HG02884 (cell line): ENCODE data around the gene CCDC9B.

Source experiments
- ATAC-seq: cut with Tn5 transposase; IDR thresholded peaks from one replicate; pipeline ENCODE4 v1.9.1; 2021; ENCODE audit warnings: mild to moderate bottlenecking, moderate library complexity; ENCODE audit not compliant: unreplicated experiment

The CCDC9B gene

DNA sequence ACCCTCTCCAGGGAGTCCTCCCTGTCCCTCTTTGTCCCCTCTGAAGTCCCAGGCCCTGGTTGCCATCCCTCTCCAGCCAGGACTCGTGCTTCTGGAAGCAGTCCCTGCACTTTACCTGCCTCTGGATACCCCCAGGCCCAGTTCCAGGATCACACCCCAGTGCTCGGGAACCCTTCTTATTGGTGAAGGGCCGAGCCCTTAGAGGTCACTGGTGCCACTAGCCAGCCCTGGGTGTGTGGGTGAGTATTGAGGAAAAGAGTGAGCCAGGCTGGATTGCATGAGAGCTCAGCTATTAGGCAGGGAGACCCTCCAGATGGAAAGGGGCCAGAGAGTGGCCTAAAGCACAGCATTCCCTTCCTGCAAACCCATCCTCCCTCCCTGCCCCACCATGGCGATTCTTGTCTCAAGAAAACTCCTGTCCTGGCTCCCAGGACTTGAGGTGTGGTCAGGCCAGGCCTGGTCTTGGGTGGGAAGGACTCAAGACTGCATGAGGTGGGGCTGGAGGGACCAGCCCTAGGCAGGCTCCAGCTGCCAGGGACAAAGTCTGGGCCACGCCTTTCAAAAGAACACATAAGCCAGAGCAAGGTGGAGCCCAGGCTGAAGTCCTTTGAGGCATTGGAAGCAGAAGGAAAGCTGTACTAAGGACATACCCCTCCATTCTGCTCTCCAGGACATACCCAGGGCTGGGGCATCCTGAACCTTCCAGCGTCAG lies 5.3 kb upstream of the CCDC9B start:
- no peak for ATAC-seq

DNA sequence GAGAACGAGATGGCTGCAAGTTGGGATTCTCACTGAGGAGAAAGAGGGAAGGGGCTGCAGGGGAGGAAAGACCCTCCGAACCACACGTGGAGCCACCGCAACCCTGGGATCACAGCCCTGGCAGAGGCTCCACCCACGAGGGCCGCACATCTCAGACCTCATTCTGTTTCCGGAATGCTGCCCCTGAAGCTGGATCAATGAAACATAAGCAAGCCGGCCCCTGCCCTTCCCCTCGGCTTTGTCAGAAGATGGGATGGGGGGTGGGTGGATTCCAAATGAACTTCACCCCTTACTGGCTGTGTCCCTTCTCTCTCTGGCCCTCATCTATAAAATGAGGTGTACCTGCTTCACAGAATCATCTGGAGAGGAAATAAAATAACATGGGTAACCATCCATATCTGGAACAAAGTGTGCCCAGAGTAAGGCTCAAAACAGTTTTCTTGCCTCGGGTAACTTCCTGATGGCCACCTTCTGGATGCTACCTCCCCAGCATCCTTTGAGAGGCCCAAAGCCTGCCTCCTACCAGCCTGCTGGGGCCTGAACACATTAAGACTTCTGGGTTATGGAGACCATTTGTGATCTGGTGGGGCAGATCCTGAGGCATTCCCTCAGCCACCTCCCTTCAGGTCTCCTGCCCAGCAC lies 4.6 kb upstream of the CCDC9B start:
- no peak for ATAC-seq

DNA sequence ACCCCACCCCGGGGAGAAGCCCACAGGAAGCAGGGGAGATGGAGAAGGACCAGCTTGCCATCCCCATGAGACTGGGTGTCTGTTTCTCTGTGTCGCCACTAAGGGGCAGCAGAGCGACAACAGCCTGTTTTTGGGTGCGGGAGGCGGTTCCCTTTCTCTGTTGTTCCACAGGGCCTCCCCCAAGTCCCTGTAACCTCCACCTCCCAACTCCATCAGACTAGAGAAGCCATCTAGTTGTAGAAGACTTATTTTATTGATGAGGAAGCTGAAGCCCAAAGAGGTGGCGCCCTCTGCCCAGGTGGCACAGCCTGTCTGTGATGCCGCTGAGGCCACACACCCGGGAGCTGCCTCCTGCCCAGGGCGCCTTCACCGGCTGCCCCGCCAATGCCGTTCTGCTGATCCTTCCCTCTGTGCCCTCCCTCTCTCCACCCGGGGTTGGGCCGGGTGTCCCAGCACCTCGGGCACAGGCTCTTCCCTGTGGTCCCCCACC lies 3.9 kb upstream of the CCDC9B start:
- ATAC-seq, result no peak

DNA sequence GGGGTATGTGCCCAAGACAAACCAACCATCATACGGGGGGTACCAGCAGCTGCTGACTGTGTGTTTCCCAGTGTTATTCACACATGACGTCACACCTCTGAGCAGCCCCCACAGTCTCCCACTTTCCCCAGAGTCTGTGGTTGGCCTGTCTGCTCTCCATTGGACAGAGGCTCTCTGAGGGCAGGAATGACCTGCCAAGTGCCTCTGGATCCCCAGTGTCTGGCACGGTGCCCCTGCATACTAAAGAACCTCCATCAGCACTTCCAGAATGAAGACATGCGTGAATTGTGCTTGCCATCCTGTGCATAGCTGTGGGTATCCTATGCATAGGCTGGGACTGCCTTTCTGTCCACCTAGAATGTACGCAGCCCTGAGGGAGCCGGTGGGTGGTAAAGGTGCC lies 3.5 kb upstream of the CCDC9B start:
- no peak for ATAC-seq

DNA sequence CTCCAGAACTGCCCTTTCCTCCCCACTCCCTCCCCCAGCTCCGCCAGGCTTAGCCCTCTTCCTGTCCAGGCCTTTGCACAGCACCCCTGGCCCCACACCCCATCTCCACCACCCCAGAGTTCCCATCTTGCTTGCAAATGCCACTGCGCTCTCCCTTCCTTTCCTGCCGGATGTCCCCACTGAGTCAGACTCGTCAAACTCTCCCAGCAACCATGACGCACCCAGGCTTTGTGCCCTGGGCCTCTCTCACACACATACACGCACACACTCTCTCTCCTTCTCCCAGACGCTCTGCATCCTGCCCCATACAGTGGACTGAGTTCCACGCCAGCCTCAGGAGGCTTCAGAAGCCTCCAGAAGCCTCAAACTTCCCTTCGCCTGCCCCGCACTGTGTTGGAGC lies 2.8 kb upstream of the CCDC9B start:
- ATAC-seq, result no peak

DNA sequence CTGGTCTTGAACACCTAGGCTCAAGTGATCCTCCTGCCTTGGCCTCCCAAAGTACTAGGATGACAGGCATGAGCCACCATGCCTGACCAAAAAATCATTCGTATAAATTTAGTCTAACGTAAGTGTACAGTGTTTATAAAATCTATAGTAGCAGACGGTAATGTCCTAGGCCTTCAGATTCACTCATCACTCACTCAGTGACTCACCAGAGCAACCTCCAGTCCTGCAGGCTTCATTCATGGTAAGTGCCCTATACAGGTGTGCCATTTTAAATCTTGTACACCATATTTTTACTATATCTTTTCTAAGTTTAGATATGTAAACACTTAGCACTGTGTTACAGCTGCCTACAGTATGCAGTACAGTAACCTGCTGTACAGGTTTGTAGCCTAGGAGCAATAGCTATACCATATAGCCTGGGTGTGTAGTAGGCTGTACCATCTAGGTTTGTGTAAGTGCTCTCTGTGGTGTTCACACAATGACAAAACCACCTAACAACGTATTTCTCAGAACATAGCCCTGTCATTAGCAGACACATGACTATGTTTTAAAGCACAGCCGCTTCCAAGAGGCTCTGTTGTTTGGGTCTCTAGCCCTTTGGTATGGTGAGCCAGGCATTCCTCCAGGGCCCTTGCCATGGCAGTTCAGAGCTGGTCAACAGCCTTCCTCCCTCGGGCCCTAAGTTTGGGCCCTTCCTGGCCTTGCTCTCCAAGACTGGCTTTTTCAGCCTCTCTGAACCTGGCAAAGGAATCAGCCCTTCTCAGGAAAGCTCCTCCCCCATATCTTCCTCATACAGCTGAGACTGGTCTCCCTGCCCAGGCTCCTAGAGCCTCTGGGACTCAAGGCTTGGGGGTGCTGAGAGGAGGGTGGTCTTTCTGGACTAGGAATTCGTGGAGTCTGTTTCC lies 1.9 kb upstream of the CCDC9B start:
- no peak for ATAC-seq

DNA sequence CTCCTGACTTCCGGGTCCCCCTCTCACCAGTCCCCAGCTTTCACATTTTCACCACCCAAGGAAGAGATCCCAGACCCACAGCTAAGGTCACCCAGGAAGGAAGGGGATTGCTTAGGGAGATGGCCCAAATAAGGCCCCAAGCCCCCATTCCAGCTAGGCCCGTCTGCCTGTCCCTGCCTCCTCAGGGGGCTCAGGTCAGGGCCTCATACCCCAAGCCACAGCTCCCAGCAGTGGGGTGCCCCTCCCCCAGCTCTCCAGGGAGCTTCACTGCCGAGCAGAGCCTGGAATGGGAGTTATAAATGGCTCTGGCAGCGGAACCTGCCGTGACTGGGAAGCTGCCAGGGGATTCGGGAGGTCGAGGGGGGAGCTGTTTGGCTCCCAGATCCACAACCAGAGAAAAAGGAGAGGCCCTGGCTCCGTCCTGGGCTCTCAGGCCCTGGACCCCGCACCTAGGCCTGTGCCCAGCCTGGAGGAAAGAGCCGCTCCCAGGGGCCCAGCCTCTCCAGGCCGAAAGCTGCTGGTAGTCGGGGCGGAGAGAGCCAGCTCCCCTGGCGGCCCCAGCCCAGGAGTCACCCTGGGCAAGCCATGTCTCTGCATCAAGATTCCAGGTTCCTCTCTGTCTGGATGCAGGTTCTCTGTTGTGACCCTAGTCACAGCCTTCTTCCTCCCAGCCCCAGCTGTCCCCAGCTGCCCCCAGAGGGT lies 550 bp downstream of the CCDC9B start:
- no peak for ATAC-seq

DNA sequence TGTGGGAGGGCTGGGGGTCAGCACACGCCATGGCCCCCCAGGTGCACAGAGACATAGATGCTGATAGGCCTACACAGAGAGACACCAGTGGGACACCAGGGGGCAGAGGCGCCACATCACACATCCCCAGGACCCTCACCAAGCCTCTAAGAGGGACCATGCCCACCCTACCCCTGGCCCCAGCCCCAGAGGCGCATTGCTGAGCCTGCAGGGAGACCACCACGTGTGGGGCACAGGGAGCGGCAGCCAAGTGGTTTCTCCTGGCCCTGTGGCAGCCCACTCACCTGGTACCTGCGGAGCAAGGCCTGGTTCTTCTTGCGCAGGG lies 1.2 kb downstream of the CCDC9B start:
- ATAC-seq, result no peak

DNA sequence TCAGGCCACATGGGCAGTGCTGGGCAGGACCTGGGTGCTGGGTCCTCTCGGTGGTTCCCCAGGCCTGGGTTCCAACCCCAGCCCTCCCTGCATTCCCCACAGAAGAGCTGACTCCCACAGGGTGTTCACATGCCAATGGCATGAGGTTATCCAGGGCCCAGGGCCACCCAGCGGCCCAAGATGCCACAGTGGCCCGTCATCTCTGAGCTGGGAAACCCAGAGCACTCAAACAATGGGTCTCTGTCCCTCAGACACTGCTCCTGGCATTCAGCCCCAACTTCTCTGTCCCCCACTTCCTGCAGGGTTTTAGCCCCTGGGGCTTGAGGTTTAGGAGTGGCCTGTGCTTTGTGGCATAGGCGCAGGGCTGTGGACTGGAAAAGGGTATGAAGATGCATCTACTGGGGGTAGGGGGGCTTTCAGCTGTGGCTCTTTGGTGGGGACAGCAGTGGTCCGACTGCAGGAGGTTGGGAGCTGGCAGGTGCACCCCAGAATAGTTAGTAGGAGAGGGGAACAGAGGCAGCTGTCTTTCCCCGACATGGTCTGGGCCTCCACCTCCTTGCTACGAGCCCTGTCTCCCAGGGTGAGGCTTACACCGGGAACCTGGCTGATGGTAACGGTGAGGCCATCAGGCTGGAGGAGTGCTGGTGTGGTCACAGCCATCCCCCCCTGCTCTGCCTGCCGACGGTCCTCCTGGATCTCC lies 1.7 kb downstream of the CCDC9B start:
- no peak for ATAC-seq

DNA sequence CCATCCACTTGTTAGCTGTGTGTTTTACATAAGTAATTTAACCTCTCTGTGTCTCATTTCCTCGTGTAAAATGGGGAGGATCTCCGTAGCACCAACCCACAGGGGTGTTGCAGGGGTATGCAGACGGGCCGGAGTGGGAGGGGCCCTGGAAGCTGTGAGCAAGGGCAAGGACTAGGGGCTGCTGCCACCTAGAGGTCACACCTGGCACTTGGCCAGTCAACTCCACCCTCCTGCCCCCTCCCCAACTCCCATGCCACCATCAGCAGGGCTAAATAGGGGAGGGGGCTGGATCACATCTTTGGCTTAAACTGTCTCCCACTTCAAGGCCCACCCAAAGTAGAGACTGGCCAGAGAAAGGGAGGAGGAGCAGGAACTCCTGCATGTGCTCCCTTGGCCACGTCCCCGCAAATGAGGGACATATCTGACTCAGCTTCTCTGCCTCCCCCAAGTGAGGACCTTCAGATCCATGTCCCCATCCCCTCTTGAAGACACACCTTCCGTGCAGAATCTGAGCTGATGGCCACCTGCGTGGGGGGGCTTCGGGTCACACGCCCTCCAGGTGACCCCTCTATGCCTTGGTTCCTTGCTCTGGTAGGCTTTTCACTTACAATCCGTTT lies 2.6 kb downstream of the CCDC9B start:
- ATAC-seq, result no peak

DNA sequence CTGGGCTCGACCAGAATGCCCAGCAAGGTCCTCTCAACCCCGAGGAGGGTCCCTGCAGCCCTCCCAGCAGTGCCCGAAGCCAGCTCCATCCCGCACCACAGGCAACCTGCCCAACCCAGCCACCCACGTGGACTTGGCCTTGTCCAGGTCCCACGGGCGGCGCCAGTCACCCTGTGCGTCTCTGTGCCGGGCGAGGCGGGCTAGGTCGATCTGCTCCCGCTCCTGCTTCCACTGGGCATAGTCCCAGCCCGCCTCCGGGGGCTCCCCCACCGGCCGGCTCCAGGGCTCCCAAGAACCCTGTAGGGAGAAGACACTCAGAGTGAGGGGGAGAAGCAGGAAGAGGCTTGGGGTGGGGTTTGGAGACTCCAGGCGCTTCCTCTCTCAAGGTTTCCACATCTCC lies 3.1 kb downstream of the CCDC9B start:
- ATAC-seq, result no peak

DNA sequence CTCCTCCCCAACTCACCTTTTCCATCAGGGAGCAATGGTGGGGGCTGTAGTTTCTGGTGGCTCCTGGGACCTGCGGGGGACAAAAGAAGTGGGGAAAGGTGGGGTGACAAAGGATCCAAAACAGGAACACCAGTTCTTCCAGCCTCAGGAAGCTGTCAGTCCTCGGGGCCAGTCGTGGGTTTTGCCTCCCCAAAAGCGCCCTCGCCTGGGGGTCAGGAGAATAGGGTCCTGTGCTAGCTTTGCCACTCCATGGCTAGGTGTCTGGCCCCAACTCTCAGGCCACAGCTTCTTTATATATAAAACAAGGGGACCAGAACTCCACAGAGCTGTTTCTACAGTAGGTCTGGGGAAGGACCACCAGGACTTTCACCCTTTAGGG lies 4.0 kb downstream of the CCDC9B start:
- ATAC-seq, result no peak

DNA sequence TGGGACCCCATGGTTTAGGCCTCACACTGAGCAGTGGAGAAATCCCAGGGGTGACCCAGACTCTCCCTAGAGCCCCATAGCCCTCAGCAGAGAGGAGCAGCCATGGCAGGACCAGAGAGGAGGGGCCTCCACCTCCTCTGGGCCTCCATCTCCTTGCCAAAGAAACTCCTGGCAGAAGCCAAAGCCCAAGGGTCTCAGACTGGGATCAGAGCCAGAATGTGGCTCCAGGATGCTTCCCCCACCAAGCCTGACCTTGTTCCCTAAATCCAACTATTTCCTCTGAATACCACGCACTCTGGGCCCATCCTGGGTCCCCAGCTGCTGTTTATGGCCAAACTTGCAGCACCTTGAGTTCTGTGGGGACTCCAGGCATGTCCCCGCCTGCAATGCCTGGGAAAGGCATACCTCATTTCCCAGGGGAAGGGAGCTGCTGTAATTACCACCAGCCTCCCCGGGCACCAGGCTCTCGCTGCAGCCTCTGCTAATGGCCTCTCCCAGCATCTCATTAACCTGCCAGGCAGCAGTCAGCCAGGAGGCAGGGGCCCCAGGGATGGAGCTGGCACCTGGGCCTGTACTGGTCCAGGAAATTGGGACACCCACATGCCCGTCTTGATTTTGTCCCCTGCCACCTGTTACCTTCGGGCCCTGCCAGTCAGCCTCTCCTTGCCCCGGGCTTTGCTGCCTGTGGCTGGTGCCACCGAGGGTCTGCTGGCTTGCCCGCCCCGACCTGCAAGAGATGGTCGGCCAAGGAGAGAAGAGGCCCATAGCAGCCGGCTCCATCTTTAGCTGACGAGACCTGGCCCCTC lies 4.6 kb downstream of the CCDC9B start:
- ATAC-seq, result no peak

DNA sequence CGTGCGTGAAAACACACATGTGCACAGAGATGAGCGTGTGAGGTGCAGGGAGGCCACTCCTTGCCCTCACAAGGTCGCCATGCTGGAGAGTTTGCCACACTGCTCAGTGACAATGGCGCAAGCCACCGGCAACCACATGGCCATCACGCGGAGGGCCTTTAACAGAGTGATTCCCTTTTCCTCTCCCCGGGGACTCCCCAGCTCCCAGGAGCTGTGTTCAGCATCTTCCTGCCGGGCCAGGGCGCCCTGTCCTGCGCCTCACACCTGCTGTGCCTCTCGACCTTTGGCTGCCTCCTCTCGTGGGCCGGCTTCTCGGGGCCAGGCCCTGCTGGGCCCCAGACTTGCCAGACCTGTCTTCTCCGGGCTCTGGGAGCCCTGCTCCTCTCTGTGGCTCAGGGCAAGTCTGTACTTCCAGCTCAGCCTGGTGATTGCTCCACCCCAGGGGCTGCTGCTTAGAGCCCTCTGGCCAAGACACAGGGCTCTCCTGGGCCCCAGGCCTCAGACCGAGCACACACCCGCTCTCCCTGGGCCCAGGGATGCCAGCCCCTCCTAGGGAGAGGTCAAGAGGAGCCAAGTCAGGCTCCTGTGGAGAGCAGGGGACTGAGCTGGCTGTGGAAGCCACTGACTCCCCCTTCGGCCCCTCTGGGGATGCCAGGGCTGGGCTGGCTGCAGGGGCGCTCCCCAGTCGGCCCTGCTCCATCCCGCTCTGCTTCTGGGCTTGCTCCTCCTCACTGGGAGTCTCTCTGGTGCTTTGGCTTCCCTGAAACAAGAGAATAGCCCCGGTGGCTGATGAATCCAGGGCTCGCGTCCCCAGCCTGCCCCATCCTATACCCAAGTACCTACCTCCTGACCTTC lies 5.6 kb downstream of the CCDC9B start:
- no peak for ATAC-seq

DNA sequence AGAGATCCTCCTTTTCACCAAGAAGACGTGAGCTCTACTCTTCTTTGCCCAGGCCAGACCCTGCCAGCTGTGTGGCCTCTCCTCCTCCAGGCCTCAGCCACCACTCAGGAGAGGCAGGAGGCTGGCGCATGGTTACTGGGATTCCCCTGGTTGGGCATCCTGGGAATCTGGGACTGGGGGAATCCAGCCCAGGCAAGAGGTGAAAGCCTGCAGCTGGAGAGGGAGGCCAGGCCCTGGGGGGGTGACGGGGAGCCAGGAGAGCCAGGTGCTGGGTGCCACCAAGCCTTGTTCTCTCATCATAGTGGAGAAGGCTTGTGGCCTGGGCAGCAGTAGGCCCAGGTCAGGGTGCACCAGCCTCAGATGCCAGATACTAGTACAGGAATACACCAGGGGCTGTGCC lies 6.2 kb downstream of the CCDC9B start:
- no peak for ATAC-seq

DNA sequence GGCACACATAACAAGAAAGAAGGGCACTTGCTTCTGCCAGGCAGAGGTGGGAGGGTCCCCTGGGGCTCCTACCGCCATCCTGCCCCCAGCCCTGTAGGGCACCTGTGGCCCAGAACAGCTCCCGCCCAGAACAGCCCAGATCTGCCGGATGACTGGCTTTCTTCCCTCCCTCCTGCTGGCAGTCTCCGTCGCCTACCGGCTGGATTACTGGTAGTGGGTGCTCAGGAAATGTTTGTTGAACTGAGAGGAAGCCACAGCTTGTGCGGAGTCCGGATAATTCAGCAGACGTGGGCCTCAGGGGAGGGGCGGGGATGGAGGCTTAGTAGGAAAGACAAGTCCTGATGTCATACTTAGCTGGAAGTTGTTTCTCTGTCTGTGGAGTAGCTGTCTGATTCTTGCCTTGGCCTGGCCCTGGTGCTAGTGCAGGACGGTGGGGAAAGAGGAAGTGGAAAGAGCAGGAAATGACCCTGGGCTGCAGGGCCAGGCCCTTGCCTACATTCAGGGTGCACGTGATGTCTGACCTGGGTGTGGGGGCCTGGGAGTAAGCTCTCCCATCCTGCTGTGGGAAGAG lies 6.7 kb downstream of the CCDC9B start:
- no peak for ATAC-seq

DNA sequence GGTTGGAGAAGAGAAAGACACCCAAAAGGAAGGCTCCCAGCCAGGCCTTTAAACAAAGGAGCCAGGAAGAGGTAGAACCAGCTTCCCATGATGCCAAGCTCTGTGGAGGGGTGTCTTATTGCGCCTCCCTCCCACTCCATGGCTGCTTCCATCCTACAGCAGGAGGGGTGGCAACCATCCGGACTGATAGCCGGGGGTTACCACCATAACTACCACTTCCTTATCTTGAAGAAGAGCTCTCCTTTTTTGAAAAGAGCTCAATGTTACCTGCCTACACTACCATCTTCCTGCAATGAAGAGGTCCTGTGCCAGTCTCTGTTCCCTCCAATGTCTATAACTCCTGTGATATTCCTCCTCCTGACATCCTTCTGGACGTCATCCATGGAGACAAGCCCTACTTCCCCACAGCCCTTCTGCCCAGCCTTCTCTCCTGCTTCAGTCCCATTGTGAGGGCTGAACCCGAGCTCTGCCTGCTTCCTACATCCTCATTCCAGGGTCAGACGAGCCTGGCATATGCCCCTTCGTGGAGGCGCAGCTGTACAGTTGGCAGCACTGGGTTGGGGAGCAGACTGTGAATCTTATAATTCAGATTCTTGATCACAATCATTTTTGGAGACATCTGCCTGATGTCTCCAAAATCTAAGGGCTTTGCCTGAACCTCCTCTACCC lies 8.5 kb downstream of the CCDC9B start:
- ATAC-seq, result no peak

DNA sequence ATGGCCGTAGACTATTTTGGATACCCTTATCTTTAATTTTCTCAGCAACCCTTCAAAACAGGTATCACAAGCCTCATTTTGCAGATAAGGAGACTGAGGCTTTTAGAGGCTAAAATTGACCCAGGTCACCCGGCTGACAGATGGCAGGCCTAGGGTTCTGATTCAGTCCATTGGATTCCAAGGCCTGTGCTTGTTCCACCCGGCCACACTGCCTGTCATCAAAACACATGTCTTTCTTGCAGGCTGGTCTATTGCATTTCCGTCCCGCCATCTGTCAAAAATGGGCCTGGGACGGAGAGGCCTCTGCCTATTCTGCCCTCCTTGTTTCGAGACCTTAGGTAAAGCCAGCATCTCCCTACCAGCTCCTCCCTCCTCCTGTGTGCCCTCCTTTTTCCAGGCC lies 9.1 kb downstream of the CCDC9B start:
- ATAC-seq, result no peak
